ENCODE results near the gene MSANTD1.

MSANTD1 gene

DNA sequence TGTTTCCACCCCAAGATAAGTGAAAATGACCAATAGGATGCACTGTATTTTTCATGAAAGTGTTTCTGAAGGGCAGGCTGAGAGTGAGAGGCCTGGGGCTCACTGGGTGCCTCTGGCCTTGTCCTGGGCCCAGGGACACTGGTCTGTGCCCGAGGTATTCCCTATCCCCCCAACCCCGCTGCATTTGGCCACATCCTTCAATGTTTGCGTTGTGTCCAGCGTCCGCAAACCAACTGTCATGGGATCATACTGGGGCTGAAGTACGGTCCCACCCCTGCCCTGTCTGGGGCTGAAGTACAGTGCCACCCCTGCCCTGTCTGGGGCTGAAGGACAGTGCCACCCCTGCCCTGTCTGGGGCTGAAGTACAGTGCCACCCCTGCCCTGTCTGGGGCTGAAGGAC, 22.0 kb upstream of the MSANTD1 start:
- Histone ChIP-seq H3K27me3 (ENCODE audit: low read depth, low read length) (no peaks in the 10 kb centered on the region), H3K36me3 (ENCODE audit: control insufficient read depth in 1 of 2, insufficient read depth in 2 of 2, low read length in 2 of 2) (peaks cover 72 to 80% of the 10 kb centered on the region in 2 donors), H3K9me3 (ENCODE audit: control insufficient read depth in 1 of 2, low read length in 2 of 2) (no peaks in the 10 kb centered on the region), H3K4me3 (ENCODE audit: low read depth in 1 of 2, low read length in 2 of 2) (no peak overlapping the region), H3K4me1 (ENCODE audit: control insufficient read depth in 1 of 2, insufficient read depth in 2 of 2, low read length in 2 of 2) (peaks cover 6 to 7% of the 10 kb centered on the region in 2 donors), H3K27ac (ENCODE audit: low read length) (no peak overlapping the region)

DNA sequence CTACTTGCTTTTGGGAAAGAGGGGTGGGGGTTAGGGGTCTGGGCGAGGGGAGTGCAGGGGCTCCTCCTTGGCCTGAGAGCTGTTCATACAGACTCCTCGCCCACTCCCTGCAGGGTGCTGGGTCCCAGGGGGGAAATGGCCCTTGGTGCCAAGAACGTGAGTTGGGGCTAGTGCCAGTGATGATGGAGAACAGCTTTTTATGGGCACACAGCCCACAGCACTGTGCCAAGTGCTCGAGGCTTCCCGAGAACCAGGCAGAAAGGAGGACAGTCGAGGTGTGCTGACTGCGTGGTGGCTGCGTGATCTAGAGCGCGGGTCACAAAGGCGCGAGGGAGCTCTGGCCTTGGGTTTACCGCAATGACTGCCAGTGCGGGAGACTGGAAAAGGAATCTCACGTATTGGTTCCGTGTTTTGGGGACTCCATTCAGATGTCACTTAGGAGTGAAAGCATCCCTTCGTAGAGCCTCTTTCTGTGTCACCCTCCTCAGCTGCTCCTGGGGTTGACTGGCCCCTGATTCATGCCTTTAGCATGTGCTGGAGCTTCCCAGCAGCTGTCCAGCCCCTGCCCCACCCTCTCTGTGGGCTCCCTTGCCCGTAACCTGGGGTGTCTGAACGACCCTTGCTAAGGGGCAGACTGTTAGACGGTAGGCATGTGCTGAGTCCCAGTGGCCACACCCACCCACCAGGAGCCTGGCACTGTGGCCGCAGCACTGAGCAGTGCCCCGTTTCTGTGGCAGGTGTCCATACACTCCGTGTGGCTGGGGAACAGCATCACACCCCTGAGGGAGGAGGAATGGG, 20.9 kb upstream of the MSANTD1 start:
- Histone ChIP-seq H3K9me3 (ENCODE audit: control insufficient read depth in 1 of 2, low read length in 2 of 2) (no peaks in the 10 kb centered on the region), H3K27ac (ENCODE audit: low read length) (no peak overlapping the region), H3K36me3 (ENCODE audit: control insufficient read depth in 1 of 2, insufficient read depth in 2 of 2, low read length in 2 of 2) (peaks cover 72 to 81% of the 10 kb centered on the region in 2 donors), H3K27me3 (ENCODE audit: low read depth, low read length) (no peaks in the 10 kb centered on the region), H3K4me1 (ENCODE audit: control insufficient read depth in 1 of 2, insufficient read depth in 2 of 2, low read length in 2 of 2) (peaks cover 6 to 7% of the 10 kb centered on the region in 2 donors), H3K4me3 (ENCODE audit: low read depth in 1 of 2, low read length in 2 of 2) (no peak overlapping the region)

- peaks cover 72 to 81% of the 10 kb centered on the region in 2 donors for H3K36me3 ChIP-seq (ENCODE audit: control insufficient read depth in 1 of 2, insufficient read depth in 2 of 2, low read length in 2 of 2)
- H3K27ac ChIP-seq (ENCODE audit: low read length) = no peak overlapping the region
- H3K27me3 ChIP-seq (ENCODE audit: low read depth, low read length) = no peaks in the 10 kb centered on the region
- no peak overlapping the region for H3K4me3 ChIP-seq (ENCODE audit: low read depth in 1 of 2, low read length in 2 of 2)
- no peaks in the 10 kb centered on the region for H3K9me3 ChIP-seq (ENCODE audit: control insufficient read depth in 1 of 2, low read length in 2 of 2)
- H3K4me1 ChIP-seq (ENCODE audit: control insufficient read depth in 1 of 2, insufficient read depth in 2 of 2, low read length in 2 of 2) = peaks cover 6 to 7% of the 10 kb centered on the region in 2 donors
Measured at GRCh38 chr4:3228881-3229280, 20.1 kb upstream of the MSANTD1 start.

DNA sequence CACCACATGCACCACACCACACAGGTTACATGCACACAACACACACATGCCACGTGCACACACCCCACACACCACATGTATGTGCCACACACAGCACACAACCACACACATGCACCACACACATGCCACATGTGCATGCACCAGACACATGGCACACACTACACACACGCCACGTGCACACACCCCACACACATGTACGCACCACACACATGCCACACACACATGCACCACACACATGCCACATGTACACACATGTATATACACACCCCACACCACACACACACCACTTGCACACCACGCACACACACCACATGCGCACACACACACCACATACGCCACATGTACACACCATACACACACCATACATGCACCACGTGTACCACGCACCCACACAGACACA, 19.6 kb upstream of the MSANTD1 start:
- Histone ChIP-seq H3K9me3 (ENCODE audit: control insufficient read depth in 1 of 2, low read length in 2 of 2) (no peaks in the 10 kb centered on the region), H3K4me3 (ENCODE audit: low read depth in 1 of 2, low read length in 2 of 2) (no peak overlapping the region), H3K27me3 (ENCODE audit: low read depth, low read length) (no peaks in the 10 kb centered on the region), H3K4me1 (ENCODE audit: control insufficient read depth in 1 of 2, insufficient read depth in 2 of 2, low read length in 2 of 2) (peaks cover 6 to 7% of the 10 kb centered on the region in 2 donors), H3K36me3 (ENCODE audit: control insufficient read depth in 1 of 2, insufficient read depth in 2 of 2, low read length in 2 of 2) (peaks cover 69 to 81% of the 10 kb centered on the region in 2 donors), H3K27ac (ENCODE audit: low read length) (no peak overlapping the region)

DNA sequence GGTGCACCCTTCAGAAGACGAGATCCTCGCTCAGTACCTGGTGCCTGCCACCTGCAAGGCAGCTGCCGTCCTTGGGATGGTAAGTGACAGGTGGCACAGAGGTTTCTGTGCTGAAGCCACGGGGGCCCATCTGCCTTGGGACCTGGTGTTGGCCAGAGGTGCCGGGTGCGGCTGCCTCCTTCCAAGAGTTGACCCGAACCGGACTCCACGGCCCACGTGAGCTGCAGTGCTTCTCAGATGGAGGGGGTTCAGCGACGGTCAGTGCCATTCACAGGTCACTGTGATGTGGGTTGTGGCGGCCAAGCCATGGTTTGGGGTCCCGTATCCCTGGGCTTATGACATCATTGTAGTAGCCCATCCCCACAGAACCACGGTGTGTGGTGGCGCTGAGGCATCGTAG, 19.0 kb upstream of the MSANTD1 start:
- Histone ChIP-seq H3K27me3 (ENCODE audit: low read depth, low read length) (no peaks in the 10 kb centered on the region), H3K4me3 (ENCODE audit: low read depth in 1 of 2, low read length in 2 of 2) (no peak overlapping the region), H3K9me3 (ENCODE audit: control insufficient read depth in 1 of 2, low read length in 2 of 2) (no peaks in the 10 kb centered on the region), H3K27ac (ENCODE audit: low read length) (no peak overlapping the region), H3K4me1 (ENCODE audit: control insufficient read depth in 1 of 2, insufficient read depth in 2 of 2, low read length in 2 of 2) (peaks cover 6 to 7% of the 10 kb centered on the region in 2 donors), H3K36me3 (ENCODE audit: control insufficient read depth in 1 of 2, insufficient read depth in 2 of 2, low read length in 2 of 2) (peaks cover 64 to 81% of the 10 kb centered on the region in 2 donors)

- Histone ChIP-seq H3K36me3 (ENCODE audit: control insufficient read depth in 1 of 2, insufficient read depth in 2 of 2, low read length in 2 of 2) (peaks cover 73 to 84% of the 10 kb centered on the region in 2 donors), H3K27me3 (ENCODE audit: low read depth, low read length) (no peaks in the 10 kb centered on the region), H3K27ac (ENCODE audit: low read length) (no peak overlapping the region), H3K4me1 (ENCODE audit: control insufficient read depth in 1 of 2, insufficient read depth in 2 of 2, low read length in 2 of 2) (peaks cover under 1 to 4% of the 10 kb centered on the region in 2 donors), H3K4me3 (ENCODE audit: low read depth in 1 of 2, low read length in 2 of 2) (no peak overlapping the region), H3K9me3 (ENCODE audit: control insufficient read depth in 1 of 2, low read length in 2 of 2) (no peaks in the 10 kb centered on the region)
Measured at GRCh38 chr4:3231471-3231870, 17.5 kb upstream of the MSANTD1 start.

- H3K27ac ChIP-seq (ENCODE audit: low read length) = no peak overlapping the region
- no peaks in the 10 kb centered on the region for H3K4me1 ChIP-seq (ENCODE audit: control insufficient read depth in 1 of 2, insufficient read depth in 2 of 2, low read length in 2 of 2)
- H3K36me3 ChIP-seq (ENCODE audit: control insufficient read depth in 1 of 2, insufficient read depth in 2 of 2, low read length in 2 of 2) = peaks cover 68 to 87% of the 10 kb centered on the region in 2 donors
- H3K4me3 ChIP-seq (ENCODE audit: low read depth in 1 of 2, low read length in 2 of 2) = no peak overlapping the region
- no peaks in the 10 kb centered on the region for H3K27me3 ChIP-seq (ENCODE audit: low read depth, low read length)
- H3K9me3 ChIP-seq (ENCODE audit: control insufficient read depth in 1 of 2, low read length in 2 of 2) = no peaks in the 10 kb centered on the region
Measured at GRCh38 chr4:3232001-3232400, 17.0 kb upstream of the MSANTD1 start.

DNA sequence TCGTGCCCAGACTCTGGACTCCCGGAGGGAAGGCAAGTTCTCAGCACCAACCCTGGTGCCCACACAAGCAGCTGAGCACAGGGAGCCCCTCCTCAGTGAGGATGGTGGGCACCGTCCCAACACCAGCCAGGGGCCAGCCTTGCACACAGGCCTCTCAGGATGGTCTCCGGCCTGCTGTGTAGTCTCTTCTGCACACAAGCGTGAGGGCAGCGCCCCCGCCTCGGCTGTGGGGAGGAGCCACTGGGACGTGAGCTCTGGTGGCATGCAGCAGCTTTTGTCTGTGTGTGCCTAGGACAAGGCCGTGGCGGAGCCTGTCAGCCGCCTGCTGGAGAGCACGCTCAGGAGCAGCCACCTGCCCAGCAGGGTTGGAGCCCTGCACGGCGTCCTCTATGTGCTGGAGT, 16.1 kb upstream of the MSANTD1 start:
- Histone ChIP-seq H3K27ac (ENCODE audit: low read length) (no peak overlapping the region), H3K9me3 (ENCODE audit: control insufficient read depth in 1 of 2, low read length in 2 of 2) (no peaks in the 10 kb centered on the region), H3K27me3 (ENCODE audit: low read depth, low read length) (no peaks in the 10 kb centered on the region), H3K4me1 (ENCODE audit: control insufficient read depth in 1 of 2, insufficient read depth in 2 of 2, low read length in 2 of 2) (no peaks in the 10 kb centered on the region), H3K36me3 (ENCODE audit: control insufficient read depth in 1 of 2, insufficient read depth in 2 of 2, low read length in 2 of 2) (peaks cover 67 to 93% of the 10 kb centered on the region in 2 donors), H3K4me3 (ENCODE audit: low read depth in 1 of 2, low read length in 2 of 2) (no peak overlapping the region)

DNA sequence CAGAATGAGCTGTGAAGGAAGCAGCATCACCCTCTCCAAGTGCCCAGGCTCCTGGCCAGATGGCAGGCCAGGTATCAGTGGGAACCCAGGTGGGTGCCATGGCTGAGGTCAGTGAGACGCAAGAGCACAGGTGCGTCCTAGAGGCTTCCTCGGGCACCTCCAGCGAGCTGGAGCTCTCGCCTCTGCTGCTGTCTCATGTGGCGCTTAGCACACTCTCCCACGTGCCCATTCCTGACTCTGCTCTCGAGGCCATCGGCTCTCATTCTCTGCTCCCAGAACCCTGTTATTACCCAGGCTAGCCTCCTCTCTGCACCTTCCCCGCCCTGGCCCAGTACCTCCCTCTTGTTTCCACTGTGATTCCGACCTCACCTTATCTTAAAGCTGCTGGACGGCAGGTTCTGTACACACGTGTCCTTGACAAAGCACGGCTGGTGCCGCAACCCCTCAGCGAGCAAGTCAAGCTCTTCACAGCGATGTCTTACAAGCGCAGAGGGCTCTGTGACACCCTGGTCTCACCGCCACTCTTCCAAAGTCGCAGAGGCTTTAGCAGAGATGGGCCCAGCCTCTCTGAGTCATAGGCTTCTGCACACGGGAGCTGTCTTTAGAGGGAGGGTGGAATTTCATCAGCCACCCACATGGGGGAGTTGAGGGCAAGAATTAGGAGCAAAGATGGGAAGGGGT, 15.4 kb upstream of the MSANTD1 start:
- Histone ChIP-seq H3K9me3 (ENCODE audit: control insufficient read depth in 1 of 2, low read length in 2 of 2) (no peaks in the 10 kb centered on the region), H3K27ac (ENCODE audit: low read length) (no peak overlapping the region), H3K27me3 (ENCODE audit: low read depth, low read length) (no peaks in the 10 kb centered on the region), H3K4me3 (ENCODE audit: low read depth in 1 of 2, low read length in 2 of 2) (no peak overlapping the region), H3K4me1 (ENCODE audit: control insufficient read depth in 1 of 2, insufficient read depth in 2 of 2, low read length in 2 of 2) (no peaks in the 10 kb centered on the region), H3K36me3 (ENCODE audit: control insufficient read depth in 1 of 2, insufficient read depth in 2 of 2, low read length in 2 of 2) (peaks cover 60 to 93% of the 10 kb centered on the region in 2 donors)

DNA sequence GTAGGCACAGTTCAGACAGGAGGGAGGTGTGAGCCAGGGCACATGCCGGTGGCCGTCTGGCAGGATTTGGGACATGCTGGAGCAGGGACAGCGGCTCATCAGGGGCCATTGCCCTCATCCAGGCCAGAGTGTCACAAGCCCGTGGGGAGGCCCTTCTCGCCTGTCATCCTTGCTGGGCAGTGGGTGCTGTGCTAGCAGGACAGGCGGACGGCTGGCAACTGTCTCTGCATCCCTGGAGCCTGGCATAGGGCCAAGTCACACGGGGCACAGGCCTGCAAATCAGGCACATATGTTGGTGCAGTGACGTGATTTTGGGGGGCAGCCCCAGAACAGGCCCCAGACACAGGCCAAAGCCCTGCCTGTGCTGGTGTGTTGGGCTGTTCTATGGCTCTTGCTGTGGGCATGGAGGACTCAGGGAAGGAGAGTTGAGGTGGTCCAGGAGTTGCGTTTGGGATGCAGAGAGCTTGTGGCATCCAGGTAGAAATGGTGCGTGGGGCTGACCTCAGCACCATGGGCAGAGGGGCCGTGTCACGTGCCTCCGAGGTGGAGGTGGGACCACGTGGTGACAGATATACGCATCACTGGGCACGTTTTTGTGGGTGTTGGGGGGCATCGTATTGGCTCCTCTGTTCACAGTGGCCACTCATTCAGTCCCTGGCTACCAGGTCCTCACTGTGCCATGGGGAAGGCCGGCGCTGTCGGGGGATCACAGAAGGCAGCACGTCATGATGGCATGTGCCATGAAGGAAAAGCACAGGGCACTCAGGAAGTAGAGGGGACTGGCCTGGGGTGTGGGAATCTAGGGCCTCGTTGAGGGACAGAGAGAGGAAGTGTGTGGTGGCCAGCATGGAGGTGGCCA, 14.6 kb upstream of the MSANTD1 start:
- Histone ChIP-seq H3K36me3 (ENCODE audit: control insufficient read depth in 1 of 2, insufficient read depth in 2 of 2, low read length in 2 of 2) (peaks cover 54 to 94% of the 10 kb centered on the region in 2 donors), H3K9me3 (ENCODE audit: control insufficient read depth in 1 of 2, low read length in 2 of 2) (no peaks in the 10 kb centered on the region), H3K4me3 (ENCODE audit: low read depth in 1 of 2, low read length in 2 of 2) (no peak overlapping the region), H3K27me3 (ENCODE audit: low read depth, low read length) (no peaks in the 10 kb centered on the region), H3K4me1 (ENCODE audit: control insufficient read depth in 1 of 2, insufficient read depth in 2 of 2, low read length in 2 of 2) (no peaks in the 10 kb centered on the region), H3K27ac (ENCODE audit: low read length) (no peak overlapping the region)

GRCh38 chr4:3235030-3235345, 14.0 kb upstream of the MSANTD1 start:
- Histone ChIP-seq H3K27ac (ENCODE audit: low read length) (no peak overlapping the region), H3K27me3 (ENCODE audit: low read depth, low read length) (no peaks in the 10 kb centered on the region), H3K9me3 (ENCODE audit: control insufficient read depth in 1 of 2, low read length in 2 of 2) (no peaks in the 10 kb centered on the region), H3K36me3 (ENCODE audit: control insufficient read depth in 1 of 2, insufficient read depth in 2 of 2, low read length in 2 of 2) (peaks cover 50 to 94% of the 10 kb centered on the region in 2 donors), H3K4me1 (ENCODE audit: control insufficient read depth in 1 of 2, insufficient read depth in 2 of 2, low read length in 2 of 2) (no peaks in the 10 kb centered on the region), H3K4me3 (ENCODE audit: low read depth in 1 of 2, low read length in 2 of 2) (no peak overlapping the region)

Data from muscle layer of duodenum (tissue), 2 donors.